ENCODE data around the gene ZNF438.

DNA sequence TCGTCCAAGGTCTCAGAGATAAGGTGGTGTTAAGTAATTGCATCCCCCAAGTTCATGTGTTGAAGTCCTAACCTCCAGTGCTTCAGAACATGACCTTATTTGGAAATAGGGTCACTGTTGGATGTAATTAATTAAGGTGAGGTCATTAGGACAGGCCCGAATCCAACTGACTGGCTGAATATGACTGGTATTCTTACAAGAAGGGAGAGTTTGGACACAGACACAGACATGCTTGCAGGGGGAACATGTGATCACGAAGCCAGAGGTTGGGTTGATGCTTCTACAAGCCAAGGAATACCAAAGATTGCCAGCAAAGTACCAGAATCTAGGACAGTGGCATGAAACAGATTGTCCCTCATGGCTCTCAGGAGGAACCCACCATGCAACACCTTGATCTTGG is 228.6 kb downstream of the ZNF438 start:
- no peak for TF ChIP-seq POLR2A (IDR thresholded peaks at IDR 0.05)
- TF ChIP-seq, protein P1, sequence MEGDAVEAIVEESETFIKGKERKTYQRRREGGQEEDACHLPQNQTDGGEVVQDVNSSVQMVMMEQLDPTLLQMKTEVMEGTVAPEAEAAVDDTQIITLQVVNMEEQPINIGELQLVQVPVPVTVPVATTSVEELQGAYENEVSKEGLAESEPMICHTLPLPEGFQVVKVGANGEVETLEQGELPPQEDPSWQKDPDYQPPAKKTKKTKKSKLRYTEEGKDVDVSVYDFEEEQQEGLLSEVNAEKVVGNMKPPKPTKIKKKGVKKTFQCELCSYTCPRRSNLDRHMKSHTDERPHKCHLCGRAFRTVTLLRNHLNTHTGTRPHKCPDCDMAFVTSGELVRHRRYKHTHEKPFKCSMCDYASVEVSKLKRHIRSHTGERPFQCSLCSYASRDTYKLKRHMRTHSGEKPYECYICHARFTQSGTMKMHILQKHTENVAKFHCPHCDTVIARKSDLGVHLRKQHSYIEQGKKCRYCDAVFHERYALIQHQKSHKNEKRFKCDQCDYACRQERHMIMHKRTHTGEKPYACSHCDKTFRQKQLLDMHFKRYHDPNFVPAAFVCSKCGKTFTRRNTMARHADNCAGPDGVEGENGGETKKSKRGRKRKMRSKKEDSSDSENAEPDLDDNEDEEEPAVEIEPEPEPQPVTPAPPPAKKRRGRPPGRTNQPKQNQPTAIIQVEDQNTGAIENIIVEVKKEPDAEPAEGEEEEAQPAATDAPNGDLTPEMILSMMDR (IDR thresholded peaks at IDR 0.05) = no peak

All from Peyer's patch (tissue), 4 donors.